Activated CD4-positive, CD25-positive, alpha-beta regulatory T cell treated with anti-CD3 and anti-CD28 coated beads, Interleukin-2, amount 50 U/mL, for 16 hours (primary cell): ENCODE measurements around the gene SMAD5.

Source experiments
- DNase-seq: peaks from one replicate; pipeline ENCODE4 v3.0.0-alpha.2; 2020; ENCODE audit warnings: low read depth, low spot score

Gene SMAD5

DNA sequence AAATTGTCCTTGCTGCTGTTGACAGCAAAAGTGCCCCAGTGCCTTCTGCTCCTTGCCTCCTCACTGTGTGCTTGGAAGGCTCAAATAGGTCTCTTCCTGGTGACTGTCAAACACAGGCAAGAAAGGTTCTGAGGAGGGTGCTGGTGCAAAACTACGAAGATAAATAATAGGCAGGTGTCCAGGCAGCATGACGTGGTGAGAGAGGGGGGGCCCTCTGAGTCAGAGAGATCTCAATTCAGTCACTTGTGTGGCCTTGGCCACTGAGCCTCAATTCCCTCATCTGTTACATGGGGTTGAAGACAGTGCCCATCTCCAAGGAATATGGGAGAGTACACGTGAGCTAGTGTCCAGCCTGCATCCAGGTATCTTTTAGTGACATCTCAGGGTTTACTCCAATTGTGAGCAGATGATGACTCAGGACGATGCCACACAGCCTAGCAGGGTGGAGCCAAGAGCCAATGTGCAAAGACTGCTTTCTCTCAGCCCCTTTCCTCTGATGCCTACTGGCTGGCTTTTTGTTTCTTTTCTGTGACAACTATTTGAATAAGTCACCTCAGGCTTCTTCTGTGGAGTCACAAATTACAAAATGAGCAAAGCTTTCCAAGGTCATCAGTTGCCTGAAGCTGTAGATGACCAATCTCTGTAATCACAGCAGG, 90.1 kb downstream of the SMAD5 start:
- DNase-seq: no peak

DNA sequence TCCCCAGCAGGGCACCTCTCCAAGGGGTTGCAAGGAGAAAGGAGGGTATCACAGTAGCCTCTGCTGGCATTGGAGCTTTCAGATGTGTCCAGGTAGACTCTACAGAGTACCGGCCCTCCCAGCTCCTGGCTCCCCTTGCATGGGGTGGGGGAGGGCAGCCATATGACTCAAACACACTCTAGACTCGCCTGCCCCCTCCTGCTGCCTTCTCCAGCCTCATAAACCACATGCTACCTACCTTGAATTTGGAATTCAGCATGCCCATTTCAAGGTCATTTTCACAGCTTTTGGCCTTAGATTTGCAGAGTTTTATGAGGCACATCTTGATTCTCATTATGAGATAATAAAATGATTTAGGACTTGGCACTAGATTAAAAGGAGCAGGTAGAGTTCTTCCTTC, 93.2 kb downstream of the SMAD5 start:
- no peak for DNase-seq

DNA sequence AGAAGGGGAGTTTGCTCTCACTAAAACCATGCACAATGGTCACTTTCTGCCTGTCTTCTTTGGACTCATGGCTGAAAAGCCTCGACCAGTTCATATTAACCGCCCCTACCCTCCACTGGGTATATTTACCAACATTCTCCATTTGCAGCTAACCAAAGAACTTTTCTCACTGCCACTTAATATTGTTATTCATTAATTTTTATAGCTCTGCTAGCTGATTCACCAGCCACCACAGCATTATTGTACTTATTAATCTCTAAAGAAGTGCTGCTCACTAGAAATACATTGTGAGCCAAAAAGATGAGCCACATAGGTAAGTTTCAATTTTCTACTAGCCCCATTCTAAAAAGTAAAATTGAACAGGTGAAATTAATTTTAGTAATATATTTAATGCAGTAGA, 93.8 kb downstream of the SMAD5 start:
- no peak for DNase-seq

DNA sequence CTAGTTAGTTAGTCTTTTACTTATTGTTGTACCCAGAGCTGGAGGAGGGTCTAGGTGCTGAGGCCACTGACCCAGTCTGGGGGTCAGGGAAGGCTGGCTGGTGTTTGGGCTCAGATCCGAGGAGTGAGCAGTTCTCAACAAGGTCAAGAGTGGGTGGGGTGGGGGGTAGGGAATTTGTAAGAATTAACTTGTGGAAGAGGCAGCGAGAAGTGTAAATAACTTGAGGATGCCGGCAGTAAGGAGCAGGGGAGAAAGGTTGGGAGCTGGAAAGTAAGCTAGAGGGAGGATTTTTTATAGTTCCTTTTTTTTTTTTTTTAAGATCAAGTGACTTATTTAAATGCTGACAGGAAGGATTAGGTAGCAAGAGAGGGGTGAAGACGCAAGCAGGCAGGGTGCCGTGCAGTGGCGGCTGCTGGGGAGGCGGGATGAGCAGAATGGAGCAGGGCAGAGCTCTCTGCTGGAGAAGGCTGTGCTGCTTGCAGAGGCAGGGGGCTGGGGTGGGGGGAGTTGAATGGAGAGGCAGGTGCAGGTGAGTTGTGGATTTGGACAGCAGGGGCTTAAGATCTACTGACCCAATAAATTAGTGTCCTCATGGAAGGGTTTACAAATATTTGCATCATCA, 95.6 kb downstream of the SMAD5 start:
- DNase-seq: no peak

DNA sequence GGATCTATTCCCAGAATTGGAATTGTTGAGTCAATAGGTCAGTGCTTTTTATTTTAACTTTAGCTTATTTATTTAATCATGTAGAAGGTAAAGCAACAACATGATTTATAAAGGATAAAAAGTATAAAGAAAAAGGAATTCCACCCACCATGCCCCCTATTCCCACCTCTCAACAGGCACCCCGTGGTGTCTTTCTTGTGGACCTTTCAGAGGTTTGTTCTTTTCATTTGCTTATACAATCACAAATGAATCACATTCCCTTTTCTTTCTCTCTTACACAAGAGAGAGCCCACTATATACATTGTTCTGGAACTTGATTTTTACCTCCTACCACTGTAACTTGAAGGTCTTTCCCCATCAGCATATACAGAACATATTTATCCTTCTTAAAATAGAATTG, 97.5 kb downstream of the SMAD5 start:
- DNase-seq: no peak

DNA sequence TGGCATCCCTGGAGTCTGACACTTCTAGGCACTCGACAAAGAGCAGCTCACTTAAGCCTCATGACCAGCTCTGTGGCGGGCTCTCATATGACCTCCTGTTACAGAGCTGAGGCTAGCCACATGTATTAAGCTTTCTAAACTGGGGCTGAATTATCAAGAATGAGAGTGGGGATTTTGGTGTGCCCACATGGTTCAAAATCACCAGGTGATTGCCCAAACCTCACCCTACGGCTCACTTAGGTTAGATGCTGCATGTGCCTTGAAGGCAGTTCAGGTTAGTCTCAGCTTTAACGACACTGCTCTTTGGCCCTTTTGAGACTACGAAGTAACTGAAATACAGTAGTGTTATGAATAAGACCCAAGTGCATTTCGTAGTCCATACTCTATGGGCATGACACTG, 99.7 kb downstream of the SMAD5 start:
- no peak for DNase-seq
